Kidney capillary endothelial cell (primary cell): ENCODE results near the gene CERS6.
A peak's percentile ranks its signal among the peaks of the same experiment; 100 is the strongest.

ENCODE experiments used
- DNase-seq: peaks from one replicate; pipeline ENCODE4 v3.0.0-alpha.2; 2018; ENCODE audit warnings: low spot score

Gene CERS6

DNA sequence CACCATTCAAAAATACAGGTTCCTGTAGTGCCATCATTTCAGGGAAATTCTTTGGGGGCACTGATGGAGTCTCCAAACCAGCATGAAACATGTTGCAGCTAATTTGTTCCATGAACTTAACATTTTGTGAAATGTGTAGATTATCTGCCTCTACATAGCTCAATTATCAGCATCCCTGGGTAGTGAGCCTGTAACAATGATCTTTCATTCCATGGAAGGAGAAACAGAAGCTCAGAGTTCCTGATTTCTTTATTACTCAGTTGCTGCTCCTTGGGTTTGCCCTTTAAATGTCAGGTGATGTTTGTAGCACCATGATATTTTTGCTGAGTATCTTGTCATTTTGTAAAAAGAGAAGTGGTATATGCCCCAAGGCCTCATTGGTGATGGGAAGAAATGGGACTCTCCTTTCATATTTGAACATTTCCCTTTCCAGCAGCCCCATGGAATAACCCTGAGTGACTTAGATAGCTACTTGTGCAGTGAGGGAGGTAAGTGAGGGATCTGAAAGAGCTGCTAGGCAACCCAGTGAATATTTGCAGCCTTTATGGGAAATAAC, 146.9 kb downstream of the CERS6 start:
- DNase-seq = no peak

DNA sequence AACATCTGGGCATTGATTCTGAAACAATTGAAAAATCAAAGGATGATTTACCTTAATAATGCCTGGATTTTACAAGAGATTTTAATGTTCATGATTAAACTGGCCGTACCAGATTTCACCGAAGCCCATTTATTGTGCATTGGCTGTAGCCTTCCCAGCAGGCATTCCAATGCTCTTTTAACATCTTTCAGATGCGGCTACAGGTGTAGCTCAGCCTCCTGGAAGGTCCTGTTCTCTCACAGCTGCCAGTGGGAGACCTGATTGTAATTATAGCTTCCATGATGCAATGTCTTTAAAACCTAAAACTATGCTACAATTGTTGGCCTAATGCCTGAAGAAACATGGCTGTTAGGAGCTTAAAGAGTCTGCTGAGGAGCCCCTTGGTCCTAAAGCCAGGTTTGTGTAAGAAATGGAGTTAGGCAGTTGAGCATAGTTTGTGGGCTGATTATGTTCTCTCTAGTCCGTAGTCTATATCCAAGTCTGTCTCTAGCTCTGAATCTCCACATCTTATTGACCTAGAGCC, 147.4 kb downstream of the CERS6 start:
- DNase-seq = no peak

DNA sequence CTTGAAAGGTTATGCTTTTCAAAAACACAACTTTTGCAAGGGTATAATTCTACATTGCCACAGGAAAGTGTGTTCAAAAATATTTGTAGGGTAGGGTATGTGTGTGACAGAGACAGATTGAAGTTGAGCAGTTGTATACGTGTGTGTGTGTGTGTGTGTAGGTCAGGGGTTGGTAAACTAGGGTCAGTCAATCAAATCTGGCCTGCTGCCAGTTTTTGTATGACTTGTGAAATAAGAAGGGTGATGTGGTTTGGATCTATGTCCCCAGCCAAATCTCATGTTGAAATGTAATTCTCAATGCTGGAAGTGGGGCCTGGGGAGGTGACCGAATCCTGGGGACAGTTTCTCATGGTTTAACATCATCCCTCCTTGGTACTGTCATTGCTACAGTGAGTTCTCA, 148.2 kb downstream of the CERS6 start:
- no peak for DNase-seq

DNA sequence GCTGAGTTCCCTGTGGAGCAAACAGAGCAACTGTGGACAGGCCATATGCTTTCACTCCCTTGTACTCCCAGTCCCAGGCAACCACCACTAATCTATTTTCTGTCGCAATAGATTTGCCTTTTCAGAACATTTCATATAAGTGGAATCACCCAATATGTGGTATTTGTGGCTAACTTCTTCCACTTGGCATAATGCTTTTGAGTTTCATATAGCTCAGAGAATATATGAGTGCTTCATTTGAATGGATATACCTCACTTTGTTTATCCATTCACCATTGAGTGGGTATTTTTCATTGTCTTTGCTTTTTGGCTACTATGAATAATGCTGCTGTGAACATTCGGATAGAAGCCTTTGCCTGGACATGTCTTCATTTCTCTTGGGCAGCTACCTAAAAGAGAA, 151.9 kb downstream of the CERS6 start:
- DNase-seq = no peak

DNA sequence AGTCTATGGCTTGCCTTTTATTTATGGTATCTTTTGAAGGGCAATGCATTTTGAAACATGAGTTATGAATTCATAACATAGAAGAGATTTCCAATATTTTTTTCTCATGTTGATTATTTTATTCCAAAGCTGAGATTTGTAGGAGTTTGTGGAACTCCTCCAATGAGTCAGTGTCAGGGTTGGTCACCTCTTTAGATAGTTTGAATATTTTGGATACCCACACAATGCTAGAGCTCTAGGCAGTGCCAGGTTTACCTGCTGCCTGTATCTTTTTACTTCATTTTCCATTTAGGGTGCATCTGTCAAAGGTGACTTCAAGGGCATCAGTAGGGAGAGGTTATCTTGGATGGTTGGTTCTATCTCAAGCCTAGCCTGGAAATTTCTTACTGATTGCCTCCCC, 152.7 kb downstream of the CERS6 start:
- no peak for DNase-seq

DNA sequence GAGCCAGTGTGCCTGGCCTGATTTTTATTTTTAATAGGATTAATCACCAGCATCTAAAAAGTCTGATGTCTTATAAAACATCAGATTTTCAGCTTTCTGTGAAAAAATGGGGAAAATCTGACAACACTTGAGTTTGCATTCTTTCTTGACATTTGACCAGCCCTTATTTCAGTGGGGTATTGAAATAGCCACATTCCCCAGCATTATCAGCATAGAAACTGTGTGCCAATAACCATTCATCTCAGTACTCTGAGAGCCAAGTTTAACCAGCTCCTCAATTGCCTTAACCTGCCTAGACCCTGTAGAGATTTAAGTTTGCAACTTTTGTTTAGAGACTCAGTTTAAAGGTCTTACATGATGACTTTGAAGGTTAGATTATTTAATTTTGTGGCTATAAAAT, 155.0 kb downstream of the CERS6 start:
- DNase-seq = no peak

DNA sequence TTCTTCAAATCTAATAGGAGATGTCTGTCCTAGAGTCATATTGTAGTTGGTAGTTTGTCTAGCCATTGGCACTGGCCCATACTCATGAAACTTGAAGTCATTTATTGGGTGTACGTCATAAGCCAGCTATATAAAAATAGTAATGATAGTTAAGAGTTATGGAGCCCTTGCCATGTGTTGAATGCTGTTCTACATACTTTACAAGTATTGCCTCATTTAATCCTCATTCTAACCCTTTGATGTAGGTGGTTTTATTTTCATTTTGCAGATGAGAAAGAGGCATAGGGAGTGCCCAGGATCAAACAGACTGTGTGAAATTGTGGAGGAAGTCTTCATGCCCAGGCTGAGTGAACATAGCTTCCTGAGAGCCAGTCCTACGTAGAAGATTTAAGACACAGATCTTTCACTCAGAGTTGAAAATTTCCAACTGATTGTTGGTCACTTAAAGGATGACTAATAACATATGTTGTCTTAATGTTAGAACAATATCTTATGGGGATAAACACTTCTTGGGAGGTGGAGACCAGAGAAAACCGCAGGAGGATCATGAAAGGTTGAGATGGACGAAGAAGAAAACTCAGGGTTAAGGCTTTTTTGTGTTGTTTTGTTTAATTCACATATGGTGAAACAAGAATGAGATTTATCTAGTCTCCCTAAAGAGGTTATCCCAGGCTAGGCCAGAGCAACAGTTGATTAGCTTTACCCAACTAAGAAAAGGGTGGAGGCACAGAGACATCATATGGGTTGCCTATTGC, 156.0 kb downstream of the CERS6 start:
- no peak for DNase-seq

DNA sequence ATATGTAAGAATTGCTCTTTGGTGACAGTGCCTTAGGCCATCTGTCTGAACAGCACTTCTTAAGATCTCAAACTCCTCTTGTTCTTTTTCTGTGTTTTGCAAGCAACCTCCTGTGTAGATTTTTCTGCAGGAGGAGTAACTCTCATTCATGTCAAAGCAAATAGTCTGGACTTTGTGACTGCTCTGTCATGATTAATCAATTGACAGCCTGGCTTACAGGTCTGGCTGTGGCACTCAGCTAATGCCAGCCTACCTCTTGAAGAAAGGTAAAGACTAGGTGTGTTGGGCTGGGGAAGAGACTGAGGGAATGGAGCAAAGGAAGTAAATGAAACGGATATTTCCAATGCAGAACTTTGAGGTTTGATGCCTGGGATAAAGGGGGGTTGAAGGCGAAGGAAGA, 156.6 kb downstream of the CERS6 start:
- no peak for DNase-seq

DNA sequence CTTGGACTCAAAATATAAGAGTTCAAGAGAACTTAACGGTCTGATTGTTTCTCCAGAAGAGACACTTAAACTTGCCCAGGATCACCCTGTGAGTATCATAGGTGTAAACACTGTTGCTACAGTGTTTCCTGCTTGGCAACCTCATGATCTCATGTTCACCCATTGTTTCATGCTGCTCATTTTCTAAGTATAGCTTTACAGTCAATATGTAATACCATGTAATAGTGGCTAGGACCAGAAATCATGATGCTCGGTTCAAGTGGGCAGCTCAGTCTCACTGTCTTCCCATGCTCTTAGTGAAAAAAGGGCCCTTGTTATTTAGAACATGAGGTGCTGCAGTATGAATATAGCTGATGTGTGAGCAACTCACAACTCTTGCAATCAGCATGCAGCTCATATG, 157.5 kb downstream of the CERS6 start:
- DNase-seq = peak; percentile 5

DNA sequence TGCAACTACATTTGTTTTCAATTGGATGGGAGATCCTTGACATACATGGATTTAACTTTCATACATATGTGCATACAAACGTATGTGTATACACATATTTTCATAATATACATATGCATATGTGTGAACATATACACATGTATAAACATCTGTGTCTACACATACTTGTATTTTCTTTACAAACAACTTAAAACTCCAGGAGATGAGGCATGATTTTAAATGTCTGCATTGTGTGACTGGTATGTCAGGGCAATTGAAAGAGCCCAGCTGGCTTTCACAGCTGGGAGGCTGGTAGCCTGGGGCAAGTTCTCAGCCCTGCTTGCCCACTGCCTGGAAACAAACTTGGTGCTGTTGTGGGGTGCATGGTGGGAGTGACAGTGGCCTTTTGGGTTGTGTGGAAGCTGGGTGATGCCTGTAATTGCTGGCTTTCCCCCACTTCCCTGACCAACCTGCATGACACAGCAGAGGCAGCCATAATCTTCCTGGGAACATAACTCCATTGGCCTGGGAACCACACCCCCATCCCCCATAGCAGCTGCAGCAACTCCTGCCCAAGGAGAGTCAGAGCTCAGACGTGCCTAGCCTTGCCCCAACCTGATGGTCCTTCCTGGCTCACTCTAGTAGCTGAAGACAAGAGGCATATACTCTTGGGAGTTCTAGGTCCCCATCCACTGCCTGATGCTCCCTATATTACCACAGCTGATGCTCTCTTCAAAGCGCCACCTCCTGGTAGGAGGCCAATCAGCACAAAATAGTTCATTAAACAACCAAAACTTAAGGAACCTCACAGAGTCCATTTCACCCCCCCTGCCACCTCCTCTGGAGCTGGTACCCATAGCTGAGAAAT, 158.3 kb downstream of the CERS6 start:
- no peak for DNase-seq

DNA sequence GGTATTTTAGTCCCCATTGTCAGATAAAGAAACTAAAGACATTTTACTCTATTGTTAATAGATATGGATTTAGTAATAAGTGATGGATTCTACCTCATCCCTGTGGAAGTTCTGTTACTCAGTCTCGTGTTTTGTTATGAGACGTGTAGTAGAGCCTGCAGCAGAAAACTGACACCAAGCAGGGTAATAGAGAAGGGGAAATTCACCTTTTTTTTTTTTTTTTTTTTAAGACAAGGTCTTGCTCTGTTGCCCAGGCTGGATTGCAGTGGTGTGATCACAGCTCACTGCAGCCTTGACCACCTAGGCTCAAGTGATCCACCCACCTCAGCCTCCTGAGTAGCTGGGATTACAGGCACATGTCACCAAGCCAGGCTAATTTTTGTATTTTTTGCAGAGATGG, 164.5 kb downstream of the CERS6 start:
- DNase-seq = no peak

DNA sequence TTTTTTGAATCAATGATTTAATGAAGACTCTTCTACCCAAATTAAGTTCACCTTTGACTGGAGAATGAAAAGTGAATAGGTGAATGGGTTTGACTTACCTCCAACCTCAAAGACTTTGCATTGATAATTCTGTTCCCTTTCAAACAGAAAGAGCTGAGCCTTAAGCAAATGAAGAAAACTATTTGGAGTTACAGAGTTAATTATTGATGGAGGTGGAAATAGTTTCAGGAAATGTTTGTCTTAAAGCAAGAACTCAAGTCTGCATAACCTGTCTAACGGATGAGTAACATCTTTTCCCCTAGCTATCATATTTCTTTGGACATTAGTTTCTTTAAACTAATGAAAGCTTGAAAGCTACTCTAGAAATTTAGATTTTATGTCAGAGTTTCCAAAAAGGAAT, 166.5 kb downstream of the CERS6 start:
- DNase-seq = no peak

DNA sequence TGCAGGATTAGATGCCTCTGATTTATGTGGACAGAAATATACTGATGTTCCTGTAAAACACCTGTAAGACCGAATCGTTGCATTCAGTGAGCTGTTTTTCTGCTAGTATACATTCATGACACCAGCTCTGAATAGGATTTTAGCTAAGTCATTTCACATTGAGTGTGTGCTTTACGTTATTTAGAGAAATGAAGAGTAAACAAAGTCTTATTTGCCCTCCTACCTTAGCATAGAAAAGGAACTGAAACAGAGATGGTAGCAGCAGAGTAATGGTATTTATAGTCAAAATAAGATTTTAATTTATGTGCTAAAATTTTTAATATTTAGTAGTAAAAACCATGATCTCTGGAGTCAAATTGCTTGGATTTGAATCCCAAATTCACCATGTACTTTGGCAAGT, 168.0 kb downstream of the CERS6 start:
- no peak for DNase-seq

DNA sequence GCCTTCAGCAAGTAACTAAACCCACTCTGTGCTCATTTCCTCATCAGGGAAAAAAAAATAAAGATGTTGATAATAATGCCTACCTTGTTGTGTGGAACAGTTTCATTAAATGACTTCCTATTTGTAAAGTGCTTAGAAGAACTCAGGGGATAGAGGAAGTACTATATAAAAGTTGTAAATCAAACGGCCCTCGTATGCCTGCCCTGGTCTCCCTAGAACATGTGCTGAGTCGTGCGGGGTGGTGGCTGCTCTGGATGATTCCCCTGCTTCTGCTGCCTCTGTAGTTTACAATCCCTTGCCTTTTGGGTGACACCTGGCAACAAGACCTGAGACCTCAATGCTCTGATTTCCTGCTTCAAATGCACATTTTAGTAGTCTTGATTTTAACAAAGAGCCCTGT, 170.0 kb downstream of the CERS6 start:
- no peak for DNase-seq

DNA sequence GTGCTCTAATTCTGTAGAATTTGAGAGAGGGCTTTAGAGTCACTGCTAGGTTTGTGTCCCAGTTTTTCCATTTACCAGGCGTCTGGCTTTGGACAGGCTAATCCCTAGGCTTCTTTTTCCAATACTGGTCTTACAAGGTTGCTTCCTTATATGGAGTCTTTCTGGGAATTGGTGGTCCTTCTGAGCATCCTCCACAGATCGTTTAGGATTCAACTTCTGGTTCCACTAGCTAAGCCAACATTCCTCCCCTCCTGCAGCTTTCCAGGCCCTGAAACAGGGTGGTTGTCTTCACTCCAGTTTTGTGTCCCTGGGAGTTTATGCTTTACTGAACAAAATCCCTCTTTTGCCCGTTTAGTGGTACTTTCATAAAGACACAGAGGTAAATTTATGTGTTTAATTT, 170.6 kb downstream of the CERS6 start:
- DNase-seq = no peak

DNA sequence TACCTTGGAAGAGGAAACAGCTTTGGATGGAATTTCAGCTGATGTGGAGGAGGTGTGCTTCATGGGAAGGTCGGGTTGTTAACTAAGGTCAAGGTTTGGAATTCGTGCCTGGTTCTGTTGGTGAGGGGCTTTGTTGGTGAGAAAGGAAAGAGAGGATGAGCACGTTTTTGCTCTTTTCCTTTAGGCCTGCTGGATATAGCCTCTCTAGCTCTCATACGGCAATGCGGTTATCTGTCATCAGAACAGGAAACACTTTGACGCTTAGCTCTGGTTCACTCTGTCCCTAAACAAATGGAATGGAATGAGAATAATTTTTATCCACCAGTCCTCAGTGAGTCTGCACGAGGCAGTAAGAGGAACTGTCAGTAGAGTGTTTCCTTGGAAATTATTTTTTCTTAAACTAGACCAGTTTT, 176.6 kb downstream of the CERS6 start:
- peak; percentile 51 for DNase-seq

DNA sequence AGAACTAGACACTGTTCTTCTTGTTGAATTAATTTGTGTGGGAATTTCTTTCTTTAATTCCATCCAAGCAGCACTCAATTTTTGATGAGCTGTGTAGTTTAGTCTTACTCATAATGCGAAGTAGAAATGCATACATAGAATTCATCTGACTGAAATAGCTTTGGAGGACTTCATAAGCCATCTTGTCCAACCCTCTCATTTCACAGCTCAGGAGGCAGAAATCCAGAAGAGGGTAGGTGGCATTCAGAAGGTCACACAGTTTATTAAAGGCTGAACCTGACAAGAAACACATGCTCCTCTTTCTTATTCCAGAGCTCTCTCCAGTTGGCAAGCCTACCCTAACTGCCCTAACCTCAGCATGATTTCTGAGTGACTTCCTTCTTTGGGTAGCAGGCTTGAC, 177.1 kb downstream of the CERS6 start:
- no peak for DNase-seq

DNA sequence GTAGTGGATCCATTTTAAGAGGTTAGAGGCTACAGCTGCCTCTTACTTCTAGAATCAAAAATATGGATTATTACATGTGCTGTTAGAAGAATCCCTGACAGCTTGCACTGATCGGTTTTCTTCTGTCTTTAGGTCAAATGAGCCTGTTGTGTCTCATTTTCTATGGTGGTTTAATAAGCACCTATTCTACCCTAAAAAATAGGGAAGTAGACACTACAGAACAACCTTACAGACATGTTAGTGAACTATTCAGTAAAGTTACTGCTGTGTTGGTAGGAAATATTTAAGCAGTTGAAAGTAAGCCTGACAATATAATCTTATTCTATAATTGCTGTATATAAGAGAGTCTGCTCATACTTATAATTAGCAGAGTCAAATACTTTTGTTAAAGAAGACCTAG, 177.8 kb downstream of the CERS6 start:
- DNase-seq = no peak

DNA sequence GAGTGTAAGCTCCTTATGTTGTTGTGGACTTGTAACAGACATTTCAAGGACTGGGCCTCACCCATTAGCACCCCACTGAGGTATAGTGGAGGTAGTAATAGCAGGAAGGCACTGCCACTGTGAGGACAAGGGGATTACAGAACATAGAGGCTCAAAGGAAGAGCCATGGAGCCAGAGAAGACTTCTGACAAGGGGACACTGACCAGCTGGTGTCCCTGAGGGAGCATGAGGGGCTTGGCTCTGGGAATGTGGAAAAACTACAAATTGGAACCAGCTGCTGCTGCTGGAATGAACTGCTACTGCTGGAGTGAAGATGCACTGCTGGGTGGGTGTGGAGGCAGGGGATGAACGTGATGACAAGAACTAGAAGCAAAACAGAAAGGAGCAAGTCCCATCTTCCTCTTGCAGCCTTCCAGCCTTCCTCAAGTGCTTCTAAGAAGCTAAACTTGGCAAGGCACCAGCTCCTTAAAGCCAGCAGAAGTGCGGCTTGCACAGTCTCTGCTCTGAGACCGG, 179.0 kb downstream of the CERS6 start:
- no peak for DNase-seq

DNA sequence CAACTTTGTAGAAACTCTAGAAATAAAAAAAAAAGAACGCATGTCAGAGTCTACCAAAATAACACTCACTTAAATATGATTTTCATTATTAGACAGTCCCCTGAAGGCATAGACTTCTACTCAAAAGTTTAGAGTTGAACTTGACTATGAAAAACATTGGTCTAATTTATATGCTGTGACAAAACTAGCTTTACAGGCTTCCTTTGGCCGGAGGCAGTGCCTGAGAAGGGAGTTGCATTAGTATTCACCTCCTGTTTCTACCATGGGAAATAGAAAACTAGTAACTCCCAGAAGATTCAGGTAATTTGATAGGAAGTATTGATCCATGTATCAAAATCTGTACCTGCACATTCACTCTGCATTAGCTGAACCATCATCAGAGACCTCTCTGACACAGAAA, 182.9 kb downstream of the CERS6 start:
- no peak for DNase-seq

DNA sequence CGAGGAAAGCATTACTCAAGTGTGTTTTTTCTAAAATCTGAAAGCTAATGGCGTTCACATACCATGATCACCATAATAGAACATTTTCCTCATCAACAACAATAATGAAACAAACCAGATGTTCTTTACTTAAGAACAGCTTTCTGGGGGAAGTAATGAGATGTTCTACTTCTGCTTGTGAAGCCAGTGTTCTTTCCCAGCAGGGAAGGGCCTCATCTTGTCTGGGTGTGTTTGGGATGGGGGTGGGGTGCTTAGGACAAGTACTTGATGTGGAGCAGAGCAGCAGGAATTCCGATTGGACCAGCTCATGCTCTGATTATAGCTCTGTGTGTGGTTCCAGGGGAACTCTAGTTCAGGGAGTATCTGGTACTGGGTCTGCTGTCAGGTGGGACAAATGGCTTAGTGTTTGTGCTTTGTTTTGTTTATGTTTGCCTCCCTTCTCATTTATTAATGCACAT, 183.4 kb downstream of the CERS6 start:
- no peak for DNase-seq

DNA sequence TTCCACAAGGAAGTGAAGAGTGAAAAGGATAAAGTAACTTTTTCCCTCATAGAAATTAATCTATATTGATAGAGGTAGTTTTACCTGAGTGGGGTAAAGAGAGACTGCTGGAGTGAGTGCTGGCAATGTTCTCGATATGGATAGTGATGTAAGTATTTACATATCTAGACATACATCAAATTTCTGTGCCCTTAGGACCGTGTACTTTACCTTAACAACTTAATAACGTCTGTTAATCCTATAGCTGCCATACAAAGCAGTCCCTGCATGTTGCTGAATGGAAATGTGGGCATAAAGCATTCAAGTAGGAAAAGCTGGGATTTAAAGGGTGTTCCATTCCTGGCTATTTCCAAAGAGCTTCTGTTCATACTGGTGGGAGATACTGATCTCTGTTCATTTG, 184.0 kb downstream of the CERS6 start:
- no peak for DNase-seq

DNA sequence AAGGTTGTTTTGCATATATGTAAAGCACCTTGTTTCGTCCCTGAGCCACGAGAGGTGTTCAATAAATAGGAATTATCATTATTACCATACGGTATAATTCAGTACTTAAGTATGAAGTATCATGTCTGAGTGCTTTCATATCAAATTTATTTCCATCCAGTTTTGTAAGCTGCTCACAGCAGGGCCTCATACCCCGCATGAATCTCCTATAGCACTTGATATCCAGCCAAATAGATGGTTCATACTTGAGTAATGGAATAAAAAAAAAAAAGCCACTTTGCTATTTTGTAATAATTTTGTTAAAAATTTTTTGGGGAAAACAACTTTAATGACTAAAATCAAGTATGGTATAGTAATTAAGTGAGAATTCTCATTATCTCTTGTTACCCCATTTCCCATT, 185.6 kb downstream of the CERS6 start:
- DNase-seq = no peak
